ENCODE results near the gene EIF5A. TPM values are rescaled to one million over a fixed set of nuclear protein-coding genes. Genes with fewer than 3 reads are reported as not detected.

Gene EIF5A
- polyA plus RNA-seq, 3 donors: 465 to 511 (median 485) TPM

GRCh38 chr17:7313088-7313889 lies 5.9 kb downstream of the EIF5A start:
- H3K36me3 ChIP-seq (replicated peaks in 1 of 2; ENCODE audit: control insufficient read depth in 1 of 2, insufficient read depth in 2 of 2, low read length in 2 of 2): peaks cover 58 to 60% of the 10 kb centered on the region in 2 donors
- H3K27me3 Mint-ChIP-seq (ENCODE audit: low read depth in 3 of 3): peaks cover 0 to 2% (median 0%) of the 10 kb centered on the region in 3 donors
- peaks cover 58% of the 10 kb centered on the region for H4K20me1 ChIP-seq (ENCODE audit: insufficient read depth, low read length)

More at GRCh38 chr17:7313088-7313889, 5.9 kb downstream of the EIF5A start:
- no peak for TF ChIP-seq CTCF (IDR thresholded peaks at IDR 0.05)
- H3K9ac ChIP-seq (ENCODE audit: insufficient read depth, low read length, poor library complexity, severe bottlenecking): no peak overlapping the region
- intact Hi-C loops (cut with micrococcal nuclease): no loop called here
- H3K79me2 ChIP-seq (ENCODE audit: insufficient read depth, low read length): peaks cover 66% of the 10 kb centered on the region
- no peak overlapping the region for H2AFZ ChIP-seq (ENCODE audit: insufficient read depth, low read depth, low read length, poor library complexity, severe bottlenecking)
- H3K4me2 ChIP-seq (replicated peaks; ENCODE audit: extremely low read depth, low read length, poor library complexity, severe bottlenecking): no peak overlapping the region
- H3K36me3 Mint-ChIP-seq: peaks cover 55 to 69% of the 10 kb centered on the region in 2 donors
- H3K4me1 Mint-ChIP-seq: peaks cover 50% of the 10 kb centered on the region
- WGBS (ENCODE audit: insufficient coverage): 89% methylated on average over 3 of the region's 7 CpGs
- H3K27ac ChIP-seq (ENCODE audit: low read depth in 1 of 2, low read length in 2 of 2): peak overlapping the region in 1 of 2 donors; percentile 93
- peak overlapping the region in 6 of 7 donors; percentile 10 to 91 (median 60) for H3K27ac Mint-ChIP-seq
- no peaks in the 10 kb centered on the region for H3K9me3 Mint-ChIP-seq
- no peaks in the 10 kb centered on the region for H3K9me3 ChIP-seq (replicated peaks in 1 of 2; ENCODE audit: control insufficient read depth in 1 of 2, insufficient read depth in 1 of 2, low read length in 2 of 2)
- no peak overlapping the region for H3K4me3 Mint-ChIP-seq
- no peaks in the 10 kb centered on the region for H3K27me3 ChIP-seq (ENCODE audit: control insufficient read depth in 2 of 2, insufficient read depth in 2 of 2, low read length in 2 of 2)
- peak in 1 of 3 donors; percentile 8 for DNase-seq
- peak overlapping the region in 1 of 3 experiments; percentile 91 for H3K4me3 ChIP-seq (replicated peaks in 1 of 3; ENCODE audit: low read depth in 2 of 3, low read length in 3 of 3)
- H3K4me1 ChIP-seq (ENCODE audit: control insufficient read depth in 1 of 2, insufficient read depth in 2 of 2, low read length in 2 of 2): peaks cover 39 to 49% of the 10 kb centered on the region in 2 donors

Measured in CD14-positive monocyte (primary cell).